Hepatocyte (in vitro differentiated cells): Measurements from ENCODE around the gene ZPR1. TPM values are rescaled to one million over a fixed set of nuclear protein-coding genes. Genes with fewer than 3 reads are reported as not detected.

Source experiments
- DNase-seq: peaks from one replicate; pipeline ENCODE4 v3.0.0-alpha.2; 2016; ENCODE audit warnings: low spot score
- H2AFZ ChIP-seq: fragments of 200-600 bp; sonication (generic); 2 replicates; pipeline ENCODE4 v1.6.0; 2016; ENCODE audit warnings: antibody characterized with exemption, mild to moderate bottlenecking
- H3K27ac ChIP-seq: fragments of 200-600 bp; sonication (generic); 2 replicates; pipeline ENCODE4 v1.5.1; 2016; ENCODE audit warnings: mild to moderate bottlenecking
- H3K27me3 ChIP-seq: fragments of 200-600 bp; sonication (generic); 2 replicates; pipeline ENCODE4 v1.6.1; 2016
- H3K36me3 ChIP-seq: fragments of 200-600 bp; sonication (generic); replicated peaks from 2 replicates; pipeline ENCODE4 v1.5.1; 2016; ENCODE audit warnings: low read depth; ENCODE audit not compliant: insufficient read depth
- H3K4me1 ChIP-seq: fragments of 200-600 bp; sonication (generic); 2 replicates; pipeline ENCODE4 v1.5.1; 2016; ENCODE audit warnings: mild to moderate bottlenecking, moderate library complexity; ENCODE audit not compliant: insufficient read depth
- H3K4me2 ChIP-seq: fragments of 200-600 bp; sonication (generic); 2 replicates; pipeline ENCODE4 v1.6.0; 2016
- H3K4me3 ChIP-seq: fragments of 200-600 bp; sonication (generic); 2 replicates; pipeline ENCODE4 v1.5.1; 2016; ENCODE audit warnings: mild to moderate bottlenecking
- H3K79me2 ChIP-seq: fragments of 200-600 bp; sonication (generic); 2 replicates; pipeline ENCODE4 v1.6.0; 2017; ENCODE audit warnings: mild to moderate bottlenecking
- H3K9me2 ChIP-seq: fragments of 200-600 bp; sonication (generic); replicated peaks from 2 replicates; pipeline ENCODE4 v1.6.0; 2017; ENCODE audit warnings: mild to moderate bottlenecking; ENCODE audit not compliant: insufficient read depth
- H3K9me3 ChIP-seq: fragments of 200-600 bp; sonication (generic); 2 replicates; pipeline ENCODE4 v1.5.1; 2016; ENCODE audit warnings: low read depth, mild to moderate bottlenecking
- H4K20me1 ChIP-seq: fragments of 200-600 bp; sonication (generic); 2 replicates; pipeline ENCODE4 v1.6.0; 2016; ENCODE audit warnings: mild to moderate bottlenecking; ENCODE audit not compliant: insufficient read depth, poor library complexity, severe bottlenecking
- CTCF ChIP-seq: fragments of 200-600 bp; sonication (generic); IDR thresholded peaks from 2 replicates; pipeline ENCODE4 v1.5.1; 2016; ENCODE audit warnings: antibody characterized with exemption, mild to moderate bottlenecking; ENCODE audit not compliant: poor library complexity
- EZH2 ChIP-seq: fragments of 200-600 bp; sonication (generic); IDR thresholded peaks from 2 replicates; pipeline ENCODE4 v1.6.1; 2016; ENCODE audit warnings: antibody characterized with exemption, mild to moderate bottlenecking, borderline replicate concordance
- EZH2phosphoT487 ChIP-seq: fragments of 200-600 bp; sonication (generic); IDR thresholded peaks from one replicate; pipeline ENCODE4 v1.6.1; 2018; ENCODE audit warnings: antibody characterized with exemption, mild to moderate bottlenecking, low read depth, moderate library complexity; ENCODE audit not compliant: unreplicated experiment, severe bottlenecking
- WGBS: methylation state at CpG from one replicate; pipeline ENCODE4 v1.1.6; 2016; ENCODE audit warnings: low lambda C conversion rate; ENCODE audit errors: missing lambda C conversion rate; 5-methylcytosine and 5-hydroxymethylcytosine counted together
- polyA plus RNA-seq: library from polyadenylated mRNA; unstranded; fragments of >200 nt; fragmentation: Nextera tagmentation; extraction: Ambion mirVana; gene quantifications from 2 replicates; pipeline ENCODE4 v1.2.1, GENCODE V29; 2016
- total RNA-seq: library from RNA; depleted of rRNA; stranded (reverse); fragments of >200 nt; gene quantifications from 2 replicates; pipeline ENCODE4 v1.2.3, GENCODE V29; 2014

The ZPR1 gene
- total and polyA plus RNA-seq, 2 experiments from 2014 or later: 38.6 to 50.1 TPM

GRCh38 chr11:116832350-116833290 lies 44.8 kb upstream of the ZPR1 start:
- peaks cover 5% of the 10 kb centered on the region for H3K79me2 ChIP-seq
- H3K27me3 ChIP-seq: no peaks in the 10 kb centered on the region
- H3K36me3 ChIP-seq: no peaks in the 10 kb centered on the region
- DNase-seq: no peak
- WGBS: 77% methylated on average over 13 of the region's 13 CpGs
- H3K27ac ChIP-seq: peak overlapping the region; percentile 63
- TF ChIP-seq CTCF (no peak), EZH2 (no peak), EZH2phosphoT487 (no peak)
- no peaks in the 10 kb centered on the region for H3K9me3 ChIP-seq
- H3K4me1 ChIP-seq: peaks cover 51% of the 10 kb centered on the region
- no peak overlapping the region for H3K4me2 ChIP-seq
- no peaks in the 10 kb centered on the region for H3K9me2 ChIP-seq
- no peak overlapping the region for H3K4me3 ChIP-seq
- no peak overlapping the region for H2AFZ ChIP-seq
- H4K20me1 ChIP-seq: no peaks in the 10 kb centered on the region

GRCh38 chr11:116831790-116832349 lies 44.0 kb upstream of the ZPR1 start:
- Histone ChIP-seq H3K36me3 (no peaks in the 10 kb centered on the region), H3K79me2 (peaks cover 5% of the 10 kb centered on the region), H3K4me2 (peak overlapping the region; percentile 41), H3K27me3 (no peaks in the 10 kb centered on the region), H3K9me3 (no peaks in the 10 kb centered on the region), H3K27ac (peak overlapping the region; percentile 62), H4K20me1 (no peaks in the 10 kb centered on the region), H3K4me3 (no peak overlapping the region), H3K9me2 (no peaks in the 10 kb centered on the region), H2AFZ (no peak overlapping the region), H3K4me1 (peaks cover 48% of the 10 kb centered on the region)
- no peak for DNase-seq
- no peak for TF ChIP-seq CTCF
- no peak for TF ChIP-seq EZH2
- TF ChIP-seq EZH2phosphoT487: no peak
- WGBS: 81% methylated on average over 7 of the region's 7 CpGs

- H2AFZ ChIP-seq: no peak overlapping the region
- no peaks in the 10 kb centered on the region for H3K9me2 ChIP-seq
- no peak overlapping the region for H3K4me3 ChIP-seq
Observed at GRCh38 chr11:116830184-116830912, 42.5 kb upstream of the ZPR1 start.

More at GRCh38 chr11:116830184-116830912, 42.5 kb upstream of the ZPR1 start:
- no peak for TF ChIP-seq EZH2
- TF ChIP-seq EZH2phosphoT487: no peak
- no peak for TF ChIP-seq CTCF
- peak overlapping the region; percentile 95 for H3K27ac ChIP-seq
- H3K4me2 ChIP-seq: peak overlapping the region; percentile 59
- no peaks in the 10 kb centered on the region for H3K9me3 ChIP-seq
- peaks cover 44% of the 10 kb centered on the region for H3K4me1 ChIP-seq
- no peaks in the 10 kb centered on the region for H4K20me1 ChIP-seq
- no peaks in the 10 kb centered on the region for H3K27me3 ChIP-seq
- DNase-seq: no peak
- peaks cover 2% of the 10 kb centered on the region for H3K79me2 ChIP-seq
- no peaks in the 10 kb centered on the region for H3K36me3 ChIP-seq
- WGBS: 93% methylated on average over 12 of the region's 17 CpGs
